HG03432 (cell line): ENCODE data around the gene LTBP3.
"Not testable (repeated sequence)": the region's sequence is repeated elsewhere in the genome, so short reads cannot be mapped to it uniquely, and the experiment has no call there.

Experiments used
- ATAC-seq: cut with Tn5 transposase; IDR thresholded peaks from one replicate; pipeline ENCODE4 v1.9.1; 2021; ENCODE audit warnings: mild to moderate bottlenecking, moderate library complexity; ENCODE audit not compliant: unreplicated experiment

The LTBP3 gene

DNA sequence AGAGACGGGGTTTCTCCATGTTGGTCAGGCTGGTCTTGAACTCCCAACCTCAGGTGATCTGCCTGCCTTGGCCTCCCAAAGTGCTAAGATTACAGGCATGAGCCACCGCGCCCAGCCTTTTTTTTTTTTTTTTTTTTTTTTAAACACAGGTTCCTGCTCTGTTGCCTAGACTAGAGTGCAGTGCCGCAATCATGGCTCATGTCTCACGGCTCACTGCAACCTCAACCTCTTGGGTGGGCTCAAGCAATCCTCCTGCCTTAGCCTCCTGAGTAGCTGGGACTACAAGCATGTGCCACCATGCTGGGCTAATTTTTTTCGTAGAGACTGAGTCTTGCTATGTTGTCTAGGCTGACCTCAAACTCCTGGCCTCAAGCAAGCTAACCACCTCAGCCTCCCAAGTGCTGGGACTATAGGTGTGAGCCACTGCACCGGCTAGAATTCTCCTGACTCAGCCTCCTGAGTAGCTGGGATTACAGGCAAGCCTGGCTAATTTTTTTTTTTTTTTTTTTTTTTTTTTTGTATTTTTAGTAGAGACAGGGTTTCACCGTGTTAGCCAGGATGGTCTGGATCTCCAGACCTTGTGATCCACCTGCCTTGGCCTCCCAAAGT lies 39.1 kb downstream of the LTBP3 start:
- ATAC-seq = not testable (repeated sequence)

GRCh38 chr11:65516135-65516968 lies 41.8 kb downstream of the LTBP3 start:
- no peak for ATAC-seq

DNA sequence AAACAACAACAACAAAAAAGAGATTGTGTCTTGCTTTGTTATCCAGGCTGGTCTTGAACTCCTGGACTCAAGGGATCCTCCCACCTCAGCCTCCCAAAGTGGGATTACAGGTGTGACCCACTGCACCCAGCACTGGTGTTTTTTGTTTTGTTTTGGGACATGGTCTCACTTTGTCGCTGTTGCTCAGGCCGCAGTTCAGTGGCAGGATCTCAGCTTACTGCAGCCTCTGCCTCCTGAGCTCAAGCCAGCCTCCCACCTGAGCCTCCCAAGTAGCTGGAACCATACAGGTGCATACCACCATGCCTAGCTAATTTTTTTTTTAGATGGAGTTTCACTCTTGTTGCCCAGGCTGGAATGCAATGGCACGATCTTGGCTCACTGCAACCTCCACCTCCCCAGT lies 45.8 kb downstream of the LTBP3 start:
- not testable (repeated sequence) for ATAC-seq

DNA sequence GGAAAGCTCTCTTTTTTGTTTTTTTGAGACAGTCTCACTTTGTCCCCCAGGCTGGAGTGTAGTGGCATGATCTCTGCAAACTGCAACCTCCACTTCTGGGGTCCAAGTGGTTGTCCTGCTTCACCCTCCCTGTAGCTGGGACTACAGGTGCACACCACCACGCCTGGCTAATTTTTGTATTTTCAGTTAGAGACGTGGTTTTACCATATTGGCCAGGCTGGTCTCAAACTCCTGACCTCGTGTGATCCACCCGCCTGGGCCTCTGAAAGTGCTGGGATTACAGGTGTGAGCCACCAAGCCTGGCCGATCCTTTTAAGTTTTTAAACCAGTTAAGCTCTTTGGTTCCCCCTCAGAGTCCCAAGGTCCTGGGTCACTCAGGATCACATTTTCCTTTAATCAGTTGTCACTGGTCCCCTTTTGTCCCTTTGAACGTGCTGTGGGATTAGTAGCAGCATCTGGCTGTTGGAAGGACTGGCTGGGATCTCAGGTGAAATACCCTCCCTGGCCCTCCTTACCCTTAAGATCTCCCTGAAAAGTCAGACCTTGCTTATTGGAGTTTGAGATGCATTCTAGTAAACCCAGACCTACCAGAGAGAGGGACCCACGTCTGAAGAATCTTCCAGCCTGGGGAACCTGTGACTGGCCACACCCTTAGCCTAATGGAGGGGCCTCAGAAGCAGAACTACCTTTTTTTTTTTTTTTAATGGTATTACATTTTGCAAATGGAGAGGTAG lies 51.2 kb downstream of the LTBP3 start:
- peak; percentile 40 for ATAC-seq

DNA sequence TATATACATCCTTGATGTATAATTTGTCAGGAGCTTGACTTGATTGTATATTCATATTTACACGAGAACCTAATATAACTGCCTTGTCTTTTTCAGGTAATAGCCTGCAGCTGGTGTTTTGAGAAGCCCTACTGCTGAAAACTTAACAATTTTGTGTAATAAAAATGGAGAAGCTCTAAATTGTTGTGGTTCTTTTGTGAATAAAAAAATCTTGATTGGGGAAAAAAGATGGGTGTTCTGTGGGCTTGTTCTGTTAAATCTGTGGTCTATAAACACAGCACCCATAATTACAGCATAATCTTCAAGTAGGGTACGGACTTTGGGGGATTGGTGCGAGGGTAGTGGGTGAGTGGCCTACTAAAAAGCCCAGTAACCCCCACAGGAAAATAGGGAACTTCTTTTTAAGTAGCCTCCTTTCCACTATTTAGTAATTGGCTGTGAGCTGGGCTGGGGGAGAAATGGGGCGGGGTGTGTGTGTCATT lies 51.8 kb downstream of the LTBP3 start:
- no peak for ATAC-seq

GRCh38 chr11:65505466-65506289 lies 52.5 kb downstream of the LTBP3 start:
- ATAC-seq = no peak

DNA sequence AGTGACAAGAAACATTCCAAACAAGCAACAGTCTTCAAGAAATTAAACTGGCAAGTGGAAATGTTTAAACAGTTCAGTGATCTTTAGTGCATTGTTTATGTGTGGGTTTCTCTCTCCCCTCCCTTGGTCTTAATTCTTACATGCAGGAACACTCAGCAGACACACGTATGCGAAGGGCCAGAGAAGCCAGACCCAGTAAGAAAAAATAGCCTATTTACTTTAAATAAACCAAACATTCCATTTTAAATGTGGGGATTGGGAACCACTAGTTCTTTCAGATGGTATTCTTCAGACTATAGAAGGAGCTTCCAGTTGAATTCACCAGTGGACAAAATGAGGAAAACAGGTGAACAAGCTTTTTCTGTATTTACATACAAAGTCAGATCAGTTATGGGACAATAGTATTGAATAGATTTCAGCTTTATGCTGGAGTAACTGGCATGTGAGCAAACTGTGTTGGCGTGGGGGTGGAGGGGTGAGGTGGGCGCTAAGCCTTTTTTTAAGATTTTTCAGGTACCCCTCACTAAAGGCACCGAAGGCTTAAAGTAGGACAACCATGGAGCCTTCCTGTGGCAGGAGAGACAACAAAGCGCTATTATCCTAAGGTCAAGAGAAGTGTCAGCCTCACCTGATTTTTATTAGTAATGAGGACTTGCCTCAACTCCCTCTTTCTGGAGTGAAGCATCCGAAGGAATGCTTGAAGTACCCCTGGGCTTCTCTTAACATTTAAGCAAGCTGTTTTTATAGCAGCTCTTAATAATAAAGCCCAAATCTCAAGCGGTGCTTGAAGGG lies 53.3 kb downstream of the LTBP3 start:
- no peak for ATAC-seq

- no peak for ATAC-seq
Measured at GRCh38 chr11:65503949-65504673, 54.0 kb downstream of the LTBP3 start.

- ATAC-seq = no peak
Measured at GRCh38 chr11:65503368-65503948, 54.7 kb downstream of the LTBP3 start.

- no peak for ATAC-seq
Measured at GRCh38 chr11:65502555-65503367, 55.4 kb downstream of the LTBP3 start.

- no peak for ATAC-seq
Measured at GRCh38 chr11:65502274-65502554, 55.9 kb downstream of the LTBP3 start.

DNA sequence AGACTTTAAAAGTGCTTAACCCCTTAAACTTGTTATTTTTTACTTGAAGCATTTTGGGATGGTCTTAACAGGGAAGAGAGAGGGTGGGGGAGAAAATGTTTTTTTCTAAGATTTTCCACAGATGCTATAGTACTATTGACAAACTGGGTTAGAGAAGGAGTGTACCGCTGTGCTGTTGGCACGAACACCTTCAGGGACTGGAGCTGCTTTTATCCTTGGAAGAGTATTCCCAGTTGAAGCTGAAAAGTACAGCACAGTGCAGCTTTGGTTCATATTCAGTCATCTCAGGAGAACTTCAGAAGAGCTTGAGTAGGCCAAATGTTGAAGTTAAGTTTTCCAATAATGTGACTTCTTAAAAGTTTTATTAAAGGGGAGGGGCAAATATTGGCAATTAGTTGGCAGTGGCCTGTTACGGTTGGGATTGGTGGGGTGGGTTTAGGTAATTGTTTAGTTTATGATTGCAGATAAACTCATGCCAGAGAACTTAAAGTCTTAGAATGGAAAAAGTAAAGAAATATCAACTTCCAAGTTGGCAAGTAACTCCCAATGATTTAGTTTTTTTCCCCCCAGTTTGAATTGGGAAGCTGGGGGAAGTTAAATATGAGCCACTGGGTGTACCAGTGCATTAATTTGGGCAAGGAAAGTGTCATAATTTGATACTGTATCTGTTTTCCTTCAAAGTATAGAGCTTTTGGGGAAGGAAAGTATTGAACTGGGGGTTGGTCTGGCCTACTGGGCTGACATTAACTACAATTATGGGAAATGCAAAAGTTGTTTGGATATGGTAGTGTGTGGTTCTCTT lies 56.5 kb downstream of the LTBP3 start:
- ATAC-seq = no peak

- no peak for ATAC-seq
Measured at GRCh38 chr11:65501186-65501471, 57.0 kb downstream of the LTBP3 start.

GRCh38 chr11:65500387-65501185 lies 57.6 kb downstream of the LTBP3 start:
- no peak for ATAC-seq

GRCh38 chr11:65499713-65500386 lies 58.3 kb downstream of the LTBP3 start:
- no peak for ATAC-seq

- ATAC-seq = peak; percentile 31
Measured at GRCh38 chr11:65498977-65499712, 59.0 kb downstream of the LTBP3 start, which contains the start of gene MALAT1. Gene MALAT1 (plus strand): TSS chr11:65499045.
